Measurements from ENCODE around the gene RAD51B. TPM values are rescaled to one million over a fixed set of nuclear protein-coding genes. Genes with fewer than 3 reads are reported as not detected.

RAD51B gene
- total and polyA plus RNA-seq, 9 of the 15 experiments (the other 6 are each of a cell fraction or from before 2014, with no cell fraction given), result 8.5 to 17.3 (median 11.3) TPM

DNA sequence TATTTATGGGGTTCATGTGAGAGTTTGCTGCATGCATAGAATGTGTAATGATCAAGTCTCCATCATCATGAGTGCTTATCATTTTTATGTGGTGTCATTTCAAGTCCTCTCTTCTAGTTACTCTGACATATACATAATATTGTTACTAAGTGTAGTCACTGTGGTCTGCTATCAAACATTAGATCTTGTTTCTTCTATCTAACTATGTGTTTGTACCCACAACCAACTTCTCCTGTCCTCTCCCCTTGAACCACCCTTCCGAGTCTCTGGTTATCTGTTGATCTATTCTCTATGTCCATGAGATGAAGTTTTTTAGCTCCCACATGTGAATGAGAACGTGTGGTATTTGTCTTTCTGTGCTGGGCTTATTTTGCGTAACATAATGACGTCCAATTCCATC, 107.7 kb downstream of the RAD51B start:
- no peak for DNase-seq (ENCODE audit: extremely low read depth in 1 of 4, low spot score in 3 of 4)
- Histone ChIP-seq H3K79me2 (ENCODE audit: control insufficient read depth, insufficient read depth, low read length) (no peaks in the 10 kb centered on the region), H3K9ac (ENCODE audit: insufficient read depth in 1 of 2, low read depth in 2 of 2, low read length in 2 of 2) (no peak overlapping the region), H3K4me2 (ENCODE audit: insufficient read depth, low read length) (no peak overlapping the region), H3K9me3 (replicated peaks; ENCODE audit: control insufficient read depth, insufficient read depth, low read depth, low read length) (no peaks in the 10 kb centered on the region), H2AFZ (ENCODE audit: low read depth, low read length) (no peak overlapping the region), H4K20me1 (replicated peaks; ENCODE audit: control insufficient read depth, insufficient read depth, low read length) (no peaks in the 10 kb centered on the region), H3K36me3 (ENCODE audit: control insufficient read depth, insufficient read depth, low read length) (no peaks in the 10 kb centered on the region), H3K9me1 (ENCODE audit: control insufficient read depth, insufficient read depth, low read length) (no peaks in the 10 kb centered on the region), H3K4me3 (no peak overlapping the region), H3K27ac (ENCODE audit: extremely low read depth, low read depth, low read length) (no peak overlapping the region), H3K4me1 (replicated peaks in 1 of 2; ENCODE audit: control insufficient read depth in 2 of 2, insufficient read depth in 2 of 2, low read length in 2 of 2) (no peaks in the 10 kb centered on the region), H3K27me3 (ENCODE audit: control insufficient read depth in 2 of 2, insufficient read depth in 2 of 2, low read length in 2 of 2) (no peaks in the 10 kb centered on the region)
- FAIRE-seq, result no peak
- ChIA-PET POLR2A (interaction anchor here (1.0 kb wide), 1 partner anchor 19 kb away, joined by 3 read pairs; no protein-coding TSS in a partner anchor), CTCF (ENCODE audit: low intra/inter-chr PET ratio) (no interaction called here)
- BruUV-seq (replicated peaks), result no TSS peak
- 65% methylated on average over 4 of the region's 4 CpGs for WGBS (ENCODE audit: insufficient coverage, low coverage, missing lambda C conversion rate)
- in situ Hi-C loops (cut with MboI) (no loop called here), intact Hi-C loops (cut with micrococcal nuclease) (no loop called here)
- TF ChIP-seq, protein P1, sequence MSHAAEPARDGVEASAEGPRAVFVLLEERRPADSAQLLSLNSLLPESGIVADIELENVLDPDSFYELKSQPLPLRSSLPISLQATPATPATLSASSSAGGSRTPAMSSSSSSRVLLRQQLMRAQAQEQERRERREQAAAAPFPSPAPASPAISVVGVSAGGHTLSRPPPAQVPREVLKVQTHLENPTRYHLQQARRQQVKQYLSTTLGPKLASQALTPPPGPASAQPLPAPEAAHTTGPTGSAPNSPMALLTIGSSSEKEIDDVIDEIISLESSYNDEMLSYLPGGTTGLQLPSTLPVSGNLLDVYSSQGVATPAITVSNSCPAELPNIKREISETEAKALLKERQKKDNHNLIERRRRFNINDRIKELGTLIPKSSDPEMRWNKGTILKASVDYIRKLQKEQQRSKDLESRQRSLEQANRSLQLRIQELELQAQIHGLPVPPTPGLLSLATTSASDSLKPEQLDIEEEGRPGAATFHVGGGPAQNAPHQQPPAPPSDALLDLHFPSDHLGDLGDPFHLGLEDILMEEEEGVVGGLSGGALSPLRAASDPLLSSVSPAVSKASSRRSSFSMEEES (CRISPR knock-in tag; IDR thresholded peaks at IDR 0.05), result no peak
- no peak for TF ChIP-seq HNRNPL (IDR thresholded peaks at IDR 0.05; ENCODE audit: low read depth, low read length)
- TF ChIP-seq ZNF584 (CRISPR knock-in tag; IDR thresholded peaks at IDR 0.05; ENCODE audit: low read depth), result no peak
- no peak for TF ChIP-seq MAFG (tag; conservative IDR thresholded peaks at IDR 0.05)
- ATAC-seq, result no peak

DNA sequence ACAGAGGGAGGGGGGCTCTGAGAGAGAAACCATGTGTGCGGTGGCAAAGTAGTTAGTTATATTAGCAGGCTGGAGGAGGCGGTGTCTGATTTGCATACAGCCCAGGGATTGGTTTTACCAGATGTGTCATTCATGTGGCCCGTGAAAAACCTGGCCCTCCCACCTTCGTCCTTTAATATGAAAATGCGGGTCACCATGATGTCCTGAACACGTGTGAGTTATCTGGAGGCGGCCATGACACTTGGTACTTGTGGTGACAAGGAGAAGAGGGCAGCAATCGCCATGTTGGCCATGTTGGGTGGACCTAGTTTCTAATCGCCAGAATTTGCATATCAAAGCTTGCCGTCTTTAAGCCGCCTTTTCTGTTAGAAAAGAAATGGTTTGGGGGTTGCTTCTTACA, 108.8 kb downstream of the RAD51B start:
- peak in 1 of 3 experiments; percentile 72 for TF ChIP-seq YY1 (IDR thresholded peaks at IDR 0.05; ENCODE audit: borderline replicate concordance in 1 of 3, control insufficient read depth in 1 of 3, extremely low read depth in 1 of 3, insufficient read depth in 3 of 3, insufficient read length in 1 of 3, insufficient replicate concordance in 2 of 3, low read depth in 1 of 3, low read length in 2 of 3)
- no peak for TF ChIP-seq CBX8 (IDR thresholded peaks at IDR 0.05; ENCODE audit: borderline replicate concordance, extremely low read depth, low read depth, low read length, poor library complexity, severe bottlenecking)
- no peak for TF ChIP-seq BRD9 (IDR thresholded peaks at IDR 0.05; ENCODE audit: low read depth, partially characterized antibody)
- no peaks in the 10 kb centered on the region; a peak in 1 of 5 replicates for H3K4me1 ChIP-seq (replicated peaks in 1 of 2; ENCODE audit: control insufficient read depth in 2 of 2, insufficient read depth in 2 of 2, low read length in 2 of 2)
- H4K20me1 ChIP-seq (replicated peaks; ENCODE audit: control insufficient read depth, insufficient read depth, low read length), result no peaks in the 10 kb centered on the region
- no peaks in the 10 kb centered on the region for H3K9me1 ChIP-seq (ENCODE audit: control insufficient read depth, insufficient read depth, low read length)
- intact Hi-C loops (cut with micrococcal nuclease), result no loop called here
- no peaks in the 10 kb centered on the region for H3K27me3 ChIP-seq (ENCODE audit: control insufficient read depth in 2 of 2, insufficient read depth in 2 of 2, low read length in 2 of 2)
- BruUV-seq (replicated peaks), result no TSS peak
- no peak overlapping the region for H3K4me3 ChIP-seq
- no peak overlapping the region for H3K27ac ChIP-seq (ENCODE audit: extremely low read depth, low read depth, low read length)
- ATAC-seq (peak; percentile 26), FAIRE-seq (no peak), DNase-seq (ENCODE audit: extremely low read depth in 1 of 4, low spot score in 3 of 4) (peak in 2 of 4 experiments; percentile 4)
- no peaks in the 10 kb centered on the region for H3K9me3 ChIP-seq (replicated peaks; ENCODE audit: control insufficient read depth, insufficient read depth, low read depth, low read length)
- H3K4me2 ChIP-seq (ENCODE audit: insufficient read depth, low read length), result no peak overlapping the region
- in situ Hi-C loops (cut with MboI), result no loop called here
- H3K9ac ChIP-seq (ENCODE audit: insufficient read depth in 1 of 2, low read depth in 2 of 2, low read length in 2 of 2), result no peak overlapping the region
- no peak overlapping the region for H2AFZ ChIP-seq (ENCODE audit: low read depth, low read length)
- H3K36me3 ChIP-seq (ENCODE audit: control insufficient read depth, insufficient read depth, low read length), result no peaks in the 10 kb centered on the region
- H3K79me2 ChIP-seq (ENCODE audit: control insufficient read depth, insufficient read depth, low read length), result no peaks in the 10 kb centered on the region
- WGBS (ENCODE audit: insufficient coverage, low coverage, missing lambda C conversion rate), result 74% methylated on average over 6 of the region's 11 CpGs
- ChIA-PET POLR2A (no interaction called here), CTCF (ENCODE audit: low intra/inter-chr PET ratio) (no interaction called here)

Data from K562 (cell line).